HG03196 (cell line): Measurements from ENCODE around the gene ATOH8.
A peak's percentile ranks its signal among the peaks of the same experiment; 100 is the strongest.
"Not testable (repeated sequence)": the region's sequence is repeated elsewhere in the genome, so short reads cannot be mapped to it uniquely, and the experiment has no call there.

Experiments used
- ATAC-seq: cut with Tn5 transposase; IDR thresholded peaks from one replicate; pipeline ENCODE4 v1.9.1; 2021; ENCODE audit not compliant: unreplicated experiment

Gene ATOH8, protein sequence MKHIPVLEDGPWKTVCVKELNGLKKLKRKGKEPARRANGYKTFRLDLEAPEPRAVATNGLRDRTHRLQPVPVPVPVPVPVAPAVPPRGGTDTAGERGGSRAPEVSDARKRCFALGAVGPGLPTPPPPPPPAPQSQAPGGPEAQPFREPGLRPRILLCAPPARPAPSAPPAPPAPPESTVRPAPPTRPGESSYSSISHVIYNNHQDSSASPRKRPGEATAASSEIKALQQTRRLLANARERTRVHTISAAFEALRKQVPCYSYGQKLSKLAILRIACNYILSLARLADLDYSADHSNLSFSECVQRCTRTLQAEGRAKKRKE

DNA sequence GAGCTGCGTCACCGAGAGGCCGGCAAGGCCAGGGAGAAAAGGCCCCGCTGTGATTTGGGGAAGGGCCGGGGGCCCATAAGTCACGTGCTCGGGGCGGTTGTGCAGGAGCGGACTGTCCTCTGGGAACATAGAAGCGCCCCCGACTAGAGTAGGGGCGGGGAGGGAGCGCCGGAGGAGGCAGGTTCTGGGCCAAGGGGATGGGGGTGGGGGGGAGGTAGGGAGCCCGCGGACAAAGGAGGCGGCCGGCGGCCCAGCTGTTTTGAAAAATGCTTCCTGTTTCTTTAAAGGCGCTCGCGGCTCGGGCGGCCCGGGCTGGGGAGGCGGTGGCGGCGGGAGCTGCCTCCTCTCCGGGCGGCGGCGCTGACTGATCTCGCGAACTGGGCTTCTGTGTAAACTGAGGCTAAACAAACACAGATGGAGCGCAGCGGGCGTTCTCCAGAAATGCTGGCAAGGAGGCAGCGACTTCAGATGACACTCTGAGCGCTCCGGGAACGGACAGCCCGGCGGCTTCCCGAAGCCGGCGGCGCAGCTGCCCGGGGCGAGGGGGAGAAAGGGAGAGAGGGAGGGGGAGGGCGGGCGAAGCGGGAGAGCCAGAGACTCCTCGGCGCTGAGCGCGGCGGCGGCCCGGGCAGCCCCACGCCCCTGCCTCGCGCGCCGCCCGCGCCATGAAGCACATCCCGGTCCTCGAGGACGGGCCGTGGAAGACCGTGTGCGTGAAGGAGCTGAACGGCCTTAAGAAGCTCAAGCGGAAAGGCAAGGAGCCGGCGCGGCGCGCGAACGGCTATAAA lies at the start of gene ATOH8:
Gene ATOH8 (plus strand): TSS at position 467 of the 788 bp plus-strand sequence. CDS start 199 bp downstream, at position 666.
- ATAC-seq: no peak

DNA sequence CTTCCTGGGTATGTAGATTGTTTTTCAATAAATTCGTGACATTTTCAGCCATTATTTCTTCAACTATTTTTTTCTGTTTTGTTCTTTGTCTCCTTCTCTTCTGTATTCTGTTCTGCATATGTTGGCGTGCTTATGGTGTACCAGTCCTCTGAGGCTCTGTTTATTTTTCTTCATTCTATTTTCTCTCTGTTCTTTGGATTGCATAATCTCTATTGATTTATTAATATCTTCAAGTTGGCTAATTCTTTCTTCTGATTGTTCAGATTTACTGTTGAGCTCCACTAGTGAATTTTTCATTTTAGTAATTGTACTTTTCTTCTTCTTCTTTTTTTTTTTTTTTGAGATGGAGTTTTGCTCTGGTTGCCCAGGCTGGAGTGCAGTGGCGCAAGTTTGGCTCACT lies 49.8 kb upstream of the ATOH8 start:
- no peak for ATAC-seq

DNA sequence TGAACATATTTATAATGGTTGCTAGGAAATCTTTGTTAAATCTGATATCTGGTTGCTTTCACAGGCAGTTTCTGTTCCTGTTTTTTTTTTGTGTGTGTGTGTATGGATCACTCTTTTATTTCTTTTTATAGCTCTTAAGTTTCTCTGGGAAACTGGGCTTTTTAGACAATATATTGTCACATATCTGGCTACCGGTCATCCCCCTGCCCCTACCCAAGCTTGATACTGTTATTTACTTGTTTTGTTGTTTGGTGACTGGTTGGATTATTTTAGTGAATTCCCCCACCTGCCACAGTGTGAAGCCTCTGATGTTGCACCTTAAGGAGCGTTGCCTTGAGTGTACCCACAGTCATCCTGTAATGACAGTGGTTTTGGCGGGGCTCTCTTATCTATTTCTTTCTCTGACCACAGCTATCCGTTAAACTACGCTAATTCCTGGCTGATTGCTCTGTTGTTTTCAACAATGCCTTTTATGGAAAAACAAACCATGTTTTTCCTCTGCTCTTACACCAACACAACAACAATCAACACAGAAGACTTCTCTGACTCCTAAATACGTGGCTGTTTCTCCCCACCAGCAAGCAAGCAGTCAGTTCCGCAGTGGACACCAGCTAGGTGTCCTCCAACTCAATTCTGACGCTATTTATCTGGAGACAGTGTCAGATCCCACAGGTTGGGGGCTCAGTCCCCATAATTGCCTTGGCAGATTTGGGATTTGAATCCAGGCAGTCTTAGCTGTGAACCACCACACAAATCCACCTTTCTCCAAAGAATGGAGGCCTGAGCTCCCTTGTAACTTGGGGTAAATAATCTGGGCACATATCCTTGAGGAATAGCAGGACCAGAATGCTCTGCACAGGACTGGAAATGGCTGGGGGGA lies 48.8 kb upstream of the ATOH8 start:
- ATAC-seq: peak; percentile 49

DNA sequence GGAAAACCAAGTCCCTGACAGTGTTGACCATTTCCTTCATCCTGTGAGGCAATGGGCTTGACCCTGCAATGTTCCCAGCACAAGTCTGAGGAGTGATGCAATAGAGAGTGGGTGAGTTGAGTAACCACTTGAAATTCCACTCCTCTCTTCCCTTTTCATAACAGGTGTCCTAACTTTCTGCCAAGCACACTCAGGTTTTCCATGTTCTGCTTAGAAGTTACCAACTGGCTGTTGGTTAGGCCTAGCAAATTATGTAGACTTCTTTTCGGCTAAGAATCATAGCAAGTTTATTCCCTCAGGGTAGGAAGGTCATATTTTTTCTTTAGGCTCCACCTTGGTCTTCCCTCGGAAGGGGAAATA lies 48.1 kb upstream of the ATOH8 start:
- ATAC-seq: no peak

DNA sequence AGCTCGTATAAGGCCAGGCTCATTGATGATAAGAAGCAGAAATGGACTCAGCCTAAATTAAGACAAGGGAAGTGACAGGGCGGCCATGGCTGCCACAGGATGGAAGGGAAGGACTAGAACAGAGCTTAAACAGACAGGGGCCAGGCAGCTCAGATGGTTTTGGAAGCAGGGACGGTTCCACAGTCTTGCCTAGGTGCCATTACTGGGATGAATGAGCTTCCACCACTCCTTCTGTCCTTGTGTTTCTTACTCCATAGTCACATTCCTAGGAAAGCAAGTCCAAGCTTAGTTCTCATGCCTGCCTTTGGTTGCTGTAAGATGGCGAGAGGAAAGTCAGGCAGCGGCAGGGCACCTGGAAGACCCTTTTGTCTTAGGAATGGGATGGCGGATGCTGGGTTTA lies 47.7 kb upstream of the ATOH8 start:
- no peak for ATAC-seq

DNA sequence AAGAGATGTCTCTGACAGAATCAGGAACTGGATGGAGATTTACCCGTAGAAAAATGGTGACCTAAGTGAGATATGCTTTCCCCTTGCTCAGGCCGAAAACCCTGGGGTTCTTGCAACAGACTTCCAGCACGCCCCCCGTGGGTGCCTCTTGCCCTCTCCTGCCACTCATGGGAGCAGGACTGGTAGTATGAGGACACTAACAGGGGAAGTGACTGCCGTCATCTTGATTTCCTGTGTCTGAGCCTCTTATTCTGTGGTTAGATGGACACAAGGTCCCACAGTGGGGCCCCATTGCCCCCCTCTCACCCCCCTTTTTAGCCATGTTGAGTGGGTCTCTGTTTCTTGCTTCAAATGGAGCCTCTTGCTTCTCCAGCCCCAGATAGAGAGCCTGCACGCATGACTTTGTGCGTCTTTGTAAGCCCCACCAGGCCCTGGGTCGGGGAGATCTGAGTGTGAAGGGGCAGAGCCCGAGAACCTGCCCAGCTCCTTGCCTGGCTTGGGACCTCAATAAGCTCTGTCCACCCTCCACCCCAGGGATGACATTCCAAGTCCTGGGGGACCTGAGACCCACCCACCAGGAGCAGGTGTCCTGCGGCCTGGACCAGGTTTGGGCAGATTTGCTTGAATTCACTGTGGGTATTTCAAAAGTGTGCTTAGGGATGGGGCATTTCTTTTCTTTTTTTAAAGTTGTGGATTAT lies 47.0 kb upstream of the ATOH8 start:
- ATAC-seq: no peak

DNA sequence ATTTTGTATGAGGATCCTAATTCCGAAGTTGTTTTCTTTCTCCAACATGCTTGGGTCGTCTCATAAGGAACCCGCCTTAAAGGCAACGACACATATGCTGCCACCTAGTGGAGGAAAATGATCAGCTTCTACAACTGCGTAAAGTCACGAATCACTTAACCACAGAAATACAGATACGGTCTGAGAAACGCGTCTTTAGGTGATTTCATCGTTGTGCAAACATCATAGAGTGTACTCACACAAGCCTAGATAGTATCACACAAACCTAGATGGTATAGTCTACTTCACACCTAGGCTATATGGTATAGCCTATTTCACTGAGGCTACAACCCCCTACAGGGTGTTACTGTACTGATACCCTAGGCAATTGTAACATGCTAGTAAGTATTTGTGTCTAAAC lies 46.5 kb upstream of the ATOH8 start:
- ATAC-seq: peak; percentile 44

DNA sequence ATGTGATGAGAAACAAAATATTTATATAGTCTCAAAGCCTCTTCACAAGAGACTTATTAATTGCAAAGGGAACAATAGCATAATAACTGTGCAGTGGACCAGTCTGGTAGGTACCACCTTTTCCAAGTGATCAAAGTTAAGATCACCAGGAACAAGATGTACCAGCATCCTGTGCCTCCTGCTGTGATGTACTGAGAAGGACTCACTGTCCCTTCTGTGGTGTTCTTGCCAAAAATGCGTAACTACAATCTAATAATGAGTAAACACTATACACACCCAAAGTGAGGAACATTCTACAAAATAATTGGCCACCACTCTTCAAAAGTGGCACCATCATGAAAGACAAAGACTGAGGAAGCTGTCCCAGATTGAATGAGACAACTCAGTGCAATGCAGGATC lies 45.1 kb upstream of the ATOH8 start:
- ATAC-seq: no peak

DNA sequence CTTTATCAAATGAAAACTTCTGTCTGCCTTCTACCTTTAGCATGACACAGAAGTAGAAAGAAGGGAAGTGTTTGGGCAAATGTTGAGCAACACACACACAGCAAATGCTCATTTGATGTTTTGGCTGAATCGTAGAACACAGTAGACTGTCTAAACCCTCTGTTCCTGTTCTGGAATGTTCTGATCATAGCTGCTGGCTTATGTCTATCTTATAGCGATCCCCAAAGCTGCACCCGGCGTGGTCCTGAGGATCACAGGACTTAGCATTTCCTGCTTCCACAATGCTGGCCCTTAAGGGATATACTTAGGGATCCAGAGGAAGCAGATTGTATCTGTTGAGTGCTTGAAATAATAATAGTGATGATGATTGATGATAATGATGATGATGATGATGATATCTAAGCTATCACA lies 44.4 kb upstream of the ATOH8 start:
- ATAC-seq: no peak

DNA sequence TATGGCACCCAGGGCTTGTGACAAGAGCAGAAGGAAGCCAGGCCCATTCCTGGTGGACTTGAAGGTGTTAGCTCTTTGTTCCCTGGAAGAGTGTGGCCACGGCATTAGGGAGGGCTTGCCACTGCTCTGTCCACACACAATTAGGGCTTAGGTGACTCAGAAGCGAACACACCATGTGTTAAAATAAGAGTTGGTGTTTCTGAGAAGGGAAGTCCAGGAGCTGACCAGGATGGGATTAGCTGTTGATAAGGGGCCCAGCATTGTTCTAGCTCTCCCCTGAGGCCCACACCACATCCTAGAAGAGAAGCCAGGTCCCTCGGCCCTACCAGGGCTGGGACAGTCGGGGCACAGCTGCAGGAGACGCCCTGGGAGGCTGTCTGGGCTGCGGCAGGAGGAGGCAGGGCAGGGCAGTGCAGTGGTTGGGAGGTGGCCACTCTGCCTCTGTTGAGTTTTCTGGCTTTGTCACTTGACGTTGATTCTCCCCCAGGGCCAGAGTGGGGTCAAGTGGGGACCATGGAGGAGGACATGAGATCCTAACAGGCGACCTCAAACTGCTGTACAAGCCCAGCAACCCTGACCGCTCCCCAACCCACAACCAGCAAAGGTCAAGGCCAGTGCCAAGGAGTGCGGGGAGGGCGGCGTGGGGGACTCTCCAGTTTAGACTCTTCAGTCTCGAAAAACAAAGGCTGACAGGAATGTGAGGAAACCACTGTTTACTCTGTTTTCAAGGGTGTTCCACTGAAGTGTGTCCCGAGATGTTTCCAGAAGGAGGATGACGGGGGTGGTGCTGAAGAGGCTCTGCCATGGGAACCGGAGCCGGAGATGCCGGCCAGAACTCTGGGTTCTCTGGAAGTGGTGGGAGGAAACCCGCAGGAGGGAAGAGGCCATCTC lies 42.9 kb upstream of the ATOH8 start:
- no peak for ATAC-seq

DNA sequence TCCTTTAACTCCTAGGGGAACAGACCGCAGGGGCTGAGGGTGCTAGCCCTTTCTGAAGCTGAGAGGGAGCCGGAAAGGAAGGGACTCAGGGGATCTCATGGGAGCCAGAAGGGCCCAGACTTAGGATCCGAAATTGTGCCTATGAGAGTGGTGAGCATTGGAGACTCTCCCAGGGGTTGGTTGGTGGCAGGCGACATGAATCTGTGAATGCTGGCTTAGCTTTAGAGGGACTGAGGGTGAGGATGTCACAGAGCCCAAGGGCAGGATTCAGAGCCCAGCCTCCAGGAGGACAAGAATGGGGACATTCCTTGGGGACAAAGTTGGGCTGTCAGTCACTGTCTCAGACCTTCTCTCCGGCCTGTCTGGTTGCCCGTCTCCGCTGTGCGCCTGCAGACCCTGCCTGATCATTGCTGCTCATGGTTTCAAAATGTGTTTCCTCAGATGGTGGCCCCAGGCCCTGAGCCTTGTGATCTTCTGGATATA lies 42.2 kb upstream of the ATOH8 start:
- ATAC-seq: no peak

DNA sequence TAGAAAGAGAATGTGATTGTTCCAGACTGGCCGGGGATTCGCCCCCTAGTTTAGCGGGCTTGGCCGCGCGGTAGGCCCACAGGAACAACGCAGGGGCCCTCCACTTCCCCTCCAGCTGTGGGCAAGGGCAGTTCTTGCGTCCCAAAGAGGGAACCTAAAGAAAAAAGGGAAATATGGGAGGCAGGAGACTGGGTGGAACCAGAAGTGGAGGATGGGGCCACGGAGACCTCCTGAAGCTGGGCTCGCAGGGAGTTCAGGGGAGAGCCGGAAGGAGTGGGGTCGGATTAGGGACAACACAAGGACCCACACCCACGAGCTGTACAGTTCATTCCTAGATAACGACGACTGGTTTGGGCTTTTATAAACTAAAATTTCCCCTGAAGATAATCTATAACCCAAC lies 41.5 kb upstream of the ATOH8 start:
- no peak for ATAC-seq

DNA sequence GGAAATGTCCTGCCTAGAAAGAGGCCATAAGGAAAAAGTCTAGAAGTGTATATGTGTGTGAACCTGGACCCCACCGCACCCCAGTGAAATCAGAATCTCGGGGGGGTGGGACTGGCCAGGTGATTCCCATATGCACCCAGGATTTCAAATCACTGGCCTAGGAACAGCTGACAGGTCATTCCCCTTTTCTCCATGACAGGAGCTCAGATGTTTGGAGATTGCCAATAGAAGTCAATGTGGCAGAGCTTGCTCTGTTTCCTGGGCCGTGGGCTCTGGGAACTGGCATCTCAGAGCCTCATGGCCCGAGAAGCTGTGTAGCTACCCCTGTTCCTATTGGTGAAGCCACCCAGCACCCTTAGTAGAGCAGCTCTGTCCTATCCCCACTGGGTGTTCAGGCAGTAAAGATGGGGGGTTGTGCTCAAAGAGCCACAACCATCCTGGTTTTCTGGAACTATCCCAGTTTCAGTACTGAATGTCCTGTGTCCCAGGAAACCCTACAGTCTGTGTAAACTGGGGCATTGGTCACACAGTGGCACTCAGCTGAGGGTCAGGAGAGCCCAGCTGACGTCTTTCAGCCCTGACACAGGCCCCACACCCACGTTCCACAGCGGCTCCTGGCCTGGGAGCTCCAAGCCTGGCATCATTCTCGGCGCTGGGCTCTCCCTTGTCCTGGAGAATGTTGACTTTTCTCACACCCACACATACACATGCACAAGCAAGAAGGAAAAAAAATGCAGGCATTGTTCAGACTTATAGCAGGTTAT lies 40.8 kb upstream of the ATOH8 start:
- ATAC-seq: no peak

DNA sequence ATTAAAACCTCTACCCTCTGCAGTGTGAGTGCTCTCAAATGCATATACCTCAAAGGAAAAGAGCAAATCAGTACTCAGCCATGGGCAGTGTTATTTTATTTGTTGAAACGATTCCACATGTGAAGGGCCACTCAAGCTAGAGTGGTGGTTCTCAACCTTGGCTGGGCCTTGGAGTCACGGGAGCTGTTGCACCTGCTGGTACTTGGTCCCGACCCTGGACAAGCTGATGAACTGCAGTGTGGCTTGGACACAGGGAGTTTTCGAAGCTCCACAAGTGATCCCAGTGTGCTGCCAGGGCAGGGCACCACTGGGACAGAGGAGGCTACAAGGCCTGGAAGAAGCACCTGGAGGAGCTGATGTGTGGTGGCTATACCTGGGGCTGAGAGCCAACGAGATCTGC lies 40.0 kb upstream of the ATOH8 start:
- no peak for ATAC-seq

DNA sequence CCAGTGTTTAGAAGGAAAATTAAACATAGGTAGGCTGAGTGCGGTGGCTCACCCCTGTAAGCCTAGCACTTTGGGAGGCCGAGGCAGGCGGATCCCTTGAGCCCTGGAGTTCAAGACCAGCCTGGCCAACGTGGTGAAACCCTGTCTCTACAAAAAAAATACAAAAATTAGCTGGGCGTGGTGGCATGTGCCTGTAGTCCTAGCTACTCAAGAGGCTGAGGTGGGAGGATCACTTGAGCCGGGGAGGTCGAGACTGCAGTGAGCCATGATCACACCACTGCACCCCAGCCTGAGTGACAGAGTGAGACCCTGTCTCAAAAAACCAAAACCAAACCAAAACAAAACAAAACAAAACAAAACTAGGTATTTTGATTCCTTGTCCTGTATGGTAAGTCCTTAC lies 39.4 kb upstream of the ATOH8 start:
- not testable (repeated sequence) for ATAC-seq

DNA sequence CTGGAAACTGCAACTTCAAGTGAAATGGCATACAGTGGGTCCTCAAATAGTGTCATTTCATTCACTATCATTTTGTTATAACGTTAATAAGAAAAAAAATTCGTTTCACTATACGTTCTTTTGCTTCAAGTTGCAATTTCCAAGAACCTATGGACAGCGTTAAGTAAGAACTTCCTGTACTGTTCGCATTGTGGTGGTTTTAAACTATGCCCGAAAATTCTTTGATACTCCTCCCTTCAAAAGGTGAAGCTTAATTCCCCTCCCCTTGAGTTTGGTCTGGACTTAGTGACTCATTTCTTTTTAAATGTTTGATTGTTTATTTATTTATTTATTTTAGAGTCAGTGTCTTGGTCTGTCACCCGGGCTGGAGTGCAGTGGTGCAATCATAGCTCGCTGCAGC lies 39.0 kb upstream of the ATOH8 start:
- ATAC-seq: no peak

DNA sequence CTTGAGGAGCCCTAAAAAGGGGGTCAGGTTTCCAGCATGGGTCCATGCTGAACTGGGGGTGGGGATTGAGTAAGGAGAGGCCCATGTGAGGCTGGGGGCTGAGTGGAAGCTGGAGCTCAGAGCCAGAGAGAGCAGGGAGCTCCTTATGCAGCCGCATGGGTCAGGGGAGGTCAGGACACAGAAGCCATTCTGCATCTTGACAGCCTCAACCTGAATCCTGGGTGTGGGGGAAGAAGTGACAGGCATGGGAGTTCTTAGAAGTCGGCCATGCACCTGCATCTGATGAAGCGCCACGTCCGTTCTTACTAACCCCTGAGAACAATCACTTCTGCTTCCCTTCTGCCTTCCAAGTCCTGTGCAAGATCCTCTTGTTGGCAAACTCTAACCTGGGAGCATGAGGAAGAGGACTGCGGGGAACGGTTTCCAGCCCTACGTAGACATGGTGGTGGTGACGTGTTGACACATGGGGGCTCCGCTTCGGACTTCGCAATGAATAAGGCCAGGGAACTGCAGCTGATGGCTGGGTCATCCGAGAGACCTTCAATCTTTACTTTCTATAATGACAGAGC lies 37.4 kb upstream of the ATOH8 start:
- ATAC-seq: no peak

DNA sequence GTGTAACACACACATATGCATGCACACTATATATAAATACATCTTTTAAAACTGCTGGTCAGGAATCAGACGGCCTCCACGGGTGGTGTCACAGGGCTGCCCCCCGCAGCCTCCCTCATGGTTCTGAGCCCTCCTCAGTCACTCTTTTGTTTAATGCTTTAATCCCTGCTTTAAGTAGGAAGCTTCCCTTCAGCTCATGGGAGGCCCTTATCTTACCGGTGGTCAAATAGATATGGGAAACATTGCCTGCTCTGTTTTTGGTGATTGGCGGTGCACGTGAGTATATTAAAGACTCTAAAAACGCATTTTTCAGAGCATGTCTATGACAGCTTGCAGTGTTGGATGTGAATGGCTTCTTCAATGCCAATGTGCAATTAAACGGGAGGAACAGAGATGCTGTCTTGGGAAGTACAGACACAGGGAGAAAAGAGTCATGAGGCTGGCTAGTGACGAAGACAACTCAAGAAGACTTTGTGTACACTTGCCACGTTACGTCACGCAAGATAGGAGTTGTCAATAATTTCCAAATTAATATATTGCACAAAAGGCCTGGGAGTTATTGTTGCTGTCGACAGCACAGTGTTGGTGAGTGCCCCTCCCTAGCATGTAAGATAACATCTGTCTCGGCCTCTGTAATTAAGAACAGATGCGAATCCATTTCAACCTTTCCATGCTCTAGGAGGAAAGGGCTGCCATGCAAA lies 36.3 kb upstream of the ATOH8 start:
- ATAC-seq: no peak
